Measurements from ENCODE around the gene GJA3. TPM values are rescaled to one million over a fixed set of nuclear protein-coding genes. Genes with fewer than 3 reads are reported as not detected.

Gene GJA3
- total and polyA plus RNA-seq, 10 of the 15 experiments (the other 5 are each of a cell fraction or from before 2014, with no cell fraction given) = 0.03 to 0.11 (median 0.04) TPM; not detected in 5

GRCh38 chr13:20150561-20150960 is 10.3 kb downstream of the GJA3 start:
- Histone ChIP-seq H3K27me3 (replicated peaks in 1 of 2; ENCODE audit: control insufficient read depth in 2 of 2, insufficient read depth in 2 of 2, low read length in 1 of 2) (no peaks in the 10 kb centered on the region), H3K79me2 (ENCODE audit: control insufficient read depth, insufficient read depth, low read length) (no peaks in the 10 kb centered on the region), H3K4me2 (ENCODE audit: control insufficient read depth, insufficient read depth) (no peak overlapping the region), H3K9ac (ENCODE audit: control insufficient read depth, insufficient read depth, low read length) (no peak overlapping the region), H2AFZ (ENCODE audit: control insufficient read depth, low read depth, low read length) (no peak overlapping the region), H3K27ac (ENCODE audit: control insufficient read depth, insufficient read depth) (no peak overlapping the region), H3K4me3 (no peak overlapping the region), H3K36me3 (ENCODE audit: control insufficient read depth in 2 of 2, insufficient read depth in 2 of 2, low read length in 1 of 2) (no peaks in the 10 kb centered on the region), H3K9me3 (replicated peaks; ENCODE audit: control insufficient read depth, insufficient read depth, low read length) (no peaks in the 10 kb centered on the region), H3K4me1 (ENCODE audit: control insufficient read depth, insufficient read depth, low read length) (no peaks in the 10 kb centered on the region), H4K20me1 (ENCODE audit: control insufficient read depth, insufficient read depth) (no peaks in the 10 kb centered on the region)
- 37% methylated on average over 9 of the region's 9 CpGs for WGBS (ENCODE audit: insufficient coverage, insufficient replicate concordance, low lambda C conversion rate, missing lambda C conversion rate)
- DNase-seq (ENCODE audit: low read depth, low spot score) (no peak), FAIRE-seq (no peak), ATAC-seq (no peak)
- BruUV-seq (replicated peaks) = no TSS peak
- ChIA-PET RAD21 (ENCODE audit: unreplicated experiment) (no interaction called here), POLR2A (no interaction called here), CTCF (no interaction called here), SMC1A (ENCODE audit: uncharacterized antibody, unreplicated experiment) (no interaction called here)
- in situ Hi-C loops (cut with MboI) = no loop called here
- intact Hi-C loops (cut with micrococcal nuclease; ENCODE audit: unreplicated experiment) = no loop called here
- TF ChIP-seq BCLAF1 (IDR thresholded peaks at IDR 0.05) = no peak
- no peak for TF ChIP-seq ELK1 (IDR thresholded peaks at IDR 0.05; ENCODE audit: low read depth, low read length)
- TF ChIP-seq, protein P1, sequence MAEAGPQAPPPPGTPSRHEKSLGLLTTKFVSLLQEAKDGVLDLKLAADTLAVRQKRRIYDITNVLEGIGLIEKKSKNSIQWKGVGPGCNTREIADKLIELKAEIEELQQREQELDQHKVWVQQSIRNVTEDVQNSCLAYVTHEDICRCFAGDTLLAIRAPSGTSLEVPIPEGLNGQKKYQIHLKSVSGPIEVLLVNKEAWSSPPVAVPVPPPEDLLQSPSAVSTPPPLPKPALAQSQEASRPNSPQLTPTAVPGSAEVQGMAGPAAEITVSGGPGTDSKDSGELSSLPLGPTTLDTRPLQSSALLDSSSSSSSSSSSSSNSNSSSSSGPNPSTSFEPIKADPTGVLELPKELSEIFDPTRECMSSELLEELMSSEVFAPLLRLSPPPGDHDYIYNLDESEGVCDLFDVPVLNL (IDR thresholded peaks at IDR 0.05; ENCODE audit: low read depth, low read length) = no peak
- no peak for TF ChIP-seq LARP7 (IDR thresholded peaks at IDR 0.05)
- TF ChIP-seq YBX1 (IDR thresholded peaks at IDR 0.05) = no peak
- no peak for TF ChIP-seq ZZZ3 (IDR thresholded peaks at IDR 0.05; ENCODE audit: control insufficient read depth, insufficient read length, low read depth)
- TF ChIP-seq, protein P2, sequence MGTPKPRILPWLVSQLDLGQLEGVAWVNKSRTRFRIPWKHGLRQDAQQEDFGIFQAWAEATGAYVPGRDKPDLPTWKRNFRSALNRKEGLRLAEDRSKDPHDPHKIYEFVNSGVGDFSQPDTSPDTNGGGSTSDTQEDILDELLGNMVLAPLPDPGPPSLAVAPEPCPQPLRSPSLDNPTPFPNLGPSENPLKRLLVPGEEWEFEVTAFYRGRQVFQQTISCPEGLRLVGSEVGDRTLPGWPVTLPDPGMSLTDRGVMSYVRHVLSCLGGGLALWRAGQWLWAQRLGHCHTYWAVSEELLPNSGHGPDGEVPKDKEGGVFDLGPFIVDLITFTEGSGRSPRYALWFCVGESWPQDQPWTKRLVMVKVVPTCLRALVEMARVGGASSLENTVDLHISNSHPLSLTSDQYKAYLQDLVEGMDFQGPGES (IDR thresholded peaks at IDR 0.05) = no peak

Data from GM12878 (cell line).